BJ (cell line): ENCODE measurements around the gene SNPH. TPM values are rescaled to one million over a fixed set of nuclear protein-coding genes. Genes with fewer than 3 reads are reported as not detected.

ENCODE experiments used
- CTCF ChIA-PET: fragments of 350-600 bp; formaldehyde crosslinking; extraction: SDS; loops from one replicate; lab custom pipeline; 2021; ENCODE audit warnings: antibody characterized with exemption, inconsistent platforms; lab: Yijun Ruan, JAX
- POLR2A ChIA-PET: fragments of 300-600 bp; sonication (Branson Sonifier 250); formaldehyde crosslinking; extraction: SDS; loops from one replicate; lab custom pipeline; 2021; ENCODE audit warnings: antibody characterized with exemption; lab: Charles Lee
- DNase-seq: peaks from one replicate; pipeline ENCODE4 v3.0.0-alpha.2; 2011; ENCODE audit warnings: low read depth
- H3K27me3 ChIP-seq: 2 replicates; pipeline ENCODE4 v1.6.0; 2011; ENCODE audit warnings: low read length; ENCODE audit not compliant: control insufficient read depth, insufficient read depth
- H3K36me3 ChIP-seq: 2 replicates; pipeline ENCODE4 v1.5.1; 2011; ENCODE audit warnings: low read length; ENCODE audit not compliant: control insufficient read depth, insufficient read depth
- H3K4me3 ChIP-seq: 2 replicates; pipeline ENCODE4 v1.5.1; 2011; ENCODE audit warnings: low read depth, mild to moderate bottlenecking, control low read depth, low read length
- polyA plus RNA-seq: library from polyadenylated mRNA; depleted of rRNA; stranded (reverse); fragments of >200 nt; gene quantifications from 2 replicates; pipeline ENCODE4 v1.2.3, GENCODE V29; 2011
- TF ChIP-seq, protein P1 (sequence below): IDR thresholded peaks from 2 replicates; pipeline ENCODE4 v1.5.1; 2011; ENCODE audit warnings: low read depth, mild to moderate bottlenecking, control low read depth, inconsistent platforms, low read length, moderate library complexity; ENCODE audit not compliant: insufficient read depth

The SNPH gene
- polyA plus RNA-seq, 1 experiment: 1.8 TPM

- ChIA-PET POLR2A (no interaction called here), CTCF (interaction anchor here (0.8 to 1.2 kb wide), 4 partner anchors 12 to 145 kb away, joined by 3 read pairs; no protein-coding TSS in a partner anchor)
- Histone ChIP-seq H3K4me3 (no peak overlapping the region), H3K27me3 (no peaks in the 10 kb centered on the region), H3K36me3 (no peaks in the 10 kb centered on the region; the same call in 1 of the 2 replicates)
- DNase-seq: no peak
- TF ChIP-seq, protein P1, sequence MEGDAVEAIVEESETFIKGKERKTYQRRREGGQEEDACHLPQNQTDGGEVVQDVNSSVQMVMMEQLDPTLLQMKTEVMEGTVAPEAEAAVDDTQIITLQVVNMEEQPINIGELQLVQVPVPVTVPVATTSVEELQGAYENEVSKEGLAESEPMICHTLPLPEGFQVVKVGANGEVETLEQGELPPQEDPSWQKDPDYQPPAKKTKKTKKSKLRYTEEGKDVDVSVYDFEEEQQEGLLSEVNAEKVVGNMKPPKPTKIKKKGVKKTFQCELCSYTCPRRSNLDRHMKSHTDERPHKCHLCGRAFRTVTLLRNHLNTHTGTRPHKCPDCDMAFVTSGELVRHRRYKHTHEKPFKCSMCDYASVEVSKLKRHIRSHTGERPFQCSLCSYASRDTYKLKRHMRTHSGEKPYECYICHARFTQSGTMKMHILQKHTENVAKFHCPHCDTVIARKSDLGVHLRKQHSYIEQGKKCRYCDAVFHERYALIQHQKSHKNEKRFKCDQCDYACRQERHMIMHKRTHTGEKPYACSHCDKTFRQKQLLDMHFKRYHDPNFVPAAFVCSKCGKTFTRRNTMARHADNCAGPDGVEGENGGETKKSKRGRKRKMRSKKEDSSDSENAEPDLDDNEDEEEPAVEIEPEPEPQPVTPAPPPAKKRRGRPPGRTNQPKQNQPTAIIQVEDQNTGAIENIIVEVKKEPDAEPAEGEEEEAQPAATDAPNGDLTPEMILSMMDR: no peak
Measured at GRCh38 chr20:1291191-1291741, 25.2 kb downstream of the SNPH start.

GRCh38 chr20:1292620-1293019 is 26.5 kb downstream of the SNPH start:
- Histone ChIP-seq H3K4me3 (no peak overlapping the region), H3K36me3 (no peaks in the 10 kb centered on the region; the same call in 1 of the 2 replicates), H3K27me3 (no peaks in the 10 kb centered on the region)
- DNase-seq: no peak
- POLR2A ChIA-PET: no interaction called here
- CTCF ChIA-PET: no interaction called here
- TF ChIP-seq, protein P1: no peak

DNA sequence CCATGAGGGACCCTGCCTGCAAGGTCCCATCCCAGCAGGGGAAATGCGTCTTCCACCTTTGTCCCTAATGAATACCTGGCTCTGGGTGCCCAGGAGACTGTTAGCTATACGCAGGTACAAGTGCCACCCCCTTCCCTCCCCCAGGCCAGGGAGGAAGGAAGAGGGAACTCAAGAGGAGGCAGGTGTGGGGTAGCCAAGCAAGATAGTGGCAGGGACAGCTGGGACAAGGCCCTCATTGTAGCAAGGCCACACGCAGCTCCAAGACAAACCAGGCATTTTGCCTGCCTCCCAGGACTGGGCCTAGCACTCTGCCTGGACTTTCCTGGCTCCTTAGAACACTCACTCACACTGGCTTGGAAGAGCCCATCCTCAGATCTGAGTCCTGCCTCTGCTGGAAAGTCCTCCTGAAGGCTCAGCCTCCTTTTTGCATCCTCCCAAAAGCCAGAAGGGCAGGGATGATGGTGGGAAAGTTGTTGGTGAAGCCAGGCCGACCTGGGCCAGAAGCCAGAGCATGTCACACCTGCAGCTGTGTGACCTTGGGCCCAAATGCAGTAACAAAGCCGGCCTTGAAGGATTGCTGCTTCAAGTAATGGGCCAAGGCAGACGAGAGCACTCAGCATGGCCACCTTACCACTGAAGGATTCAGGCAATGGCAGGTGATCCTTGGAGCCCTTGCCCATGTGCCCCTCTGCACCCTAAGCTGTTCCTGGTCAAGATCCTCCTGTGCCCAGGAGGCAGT is 27.7 kb downstream of the SNPH start:
- no peak for DNase-seq
- Histone ChIP-seq H3K4me3 (no peak overlapping the region), H3K27me3 (no peaks in the 10 kb centered on the region), H3K36me3 (no peaks in the 10 kb centered on the region; the same call in 1 of the 2 replicates)
- CTCF ChIA-PET: interaction anchor here (0.7 kb wide), 1 partner anchor 209 kb away, joined by 3 read pairs; no protein-coding TSS in a partner anchor
- TF ChIP-seq, protein P1: no peak
- POLR2A ChIA-PET: no interaction called here

DNA sequence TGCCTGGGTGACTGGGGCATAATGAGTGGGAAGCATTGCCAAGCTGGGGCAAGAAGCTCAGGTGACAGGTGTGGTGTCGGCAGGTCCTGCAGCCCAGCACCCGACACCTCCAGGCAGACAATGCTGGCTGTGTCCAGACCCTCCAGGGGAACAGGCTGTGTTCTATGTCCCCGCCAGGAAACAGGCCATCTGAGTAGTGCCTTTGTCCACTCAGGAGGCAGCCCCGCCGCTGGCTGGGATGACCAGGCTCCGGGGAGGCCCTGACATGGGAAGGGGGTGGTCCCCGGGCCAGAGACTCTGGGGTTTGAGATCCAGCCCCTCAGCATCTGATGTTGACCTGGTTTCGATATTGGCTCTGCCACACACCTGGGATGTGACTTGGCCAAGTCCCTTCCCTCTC is 28.4 kb downstream of the SNPH start:
- ChIA-PET POLR2A (no interaction called here), CTCF (interaction anchor here (0.7 kb wide), 1 partner anchor 209 kb away, joined by 3 read pairs; no protein-coding TSS in a partner anchor)
- Histone ChIP-seq H3K27me3 (no peaks in the 10 kb centered on the region), H3K36me3 (no peaks in the 10 kb centered on the region; the same call in 1 of the 2 replicates), H3K4me3 (no peak overlapping the region)
- TF ChIP-seq, protein P1: no peak
- no peak for DNase-seq

GRCh38 chr20:1295276-1295930 is 29.3 kb downstream of the SNPH start:
- ChIA-PET POLR2A (no interaction called here), CTCF (no interaction called here)
- no peak overlapping the region for H3K4me3 ChIP-seq
- H3K36me3 ChIP-seq: no peaks in the 10 kb centered on the region; the same call in 1 of the 2 replicates
- no peak for DNase-seq
- no peaks in the 10 kb centered on the region for H3K27me3 ChIP-seq
- TF ChIP-seq, protein P1: no peak
